Choroid plexus epithelial cell (primary cell): ENCODE measurements around the gene DNAJC2.
A peak's percentile ranks its signal among the peaks of the same experiment; 100 is the strongest.
"Not testable (repeated sequence)": the region's sequence is repeated elsewhere in the genome, so short reads cannot be mapped to it uniquely, and the experiment has no call there.

Source experiments
- DNase-seq: peaks from one replicate; pipeline ENCODE4 v3.0.0-alpha.2; 2010; ENCODE audit warnings: low read depth
- H3K4me3 ChIP-seq: 2 replicates; pipeline ENCODE4 v1.5.1; 2011; ENCODE audit warnings: low read depth, mild to moderate bottlenecking, control low read depth, low read length, moderate library complexity
- TF ChIP-seq, protein P1 (sequence below): conservative IDR thresholded peaks from 2 replicates; pipeline ENCODE4 v1.5.1; 2011; ENCODE audit warnings: low read depth, mild to moderate bottlenecking, control low read depth, inconsistent platforms, low read length, moderate library complexity

DNAJC2 gene

GRCh38 chr7:103292122-103292521 lies 52.4 kb downstream of the DNAJC2 start:
- TF ChIP-seq, protein P1, sequence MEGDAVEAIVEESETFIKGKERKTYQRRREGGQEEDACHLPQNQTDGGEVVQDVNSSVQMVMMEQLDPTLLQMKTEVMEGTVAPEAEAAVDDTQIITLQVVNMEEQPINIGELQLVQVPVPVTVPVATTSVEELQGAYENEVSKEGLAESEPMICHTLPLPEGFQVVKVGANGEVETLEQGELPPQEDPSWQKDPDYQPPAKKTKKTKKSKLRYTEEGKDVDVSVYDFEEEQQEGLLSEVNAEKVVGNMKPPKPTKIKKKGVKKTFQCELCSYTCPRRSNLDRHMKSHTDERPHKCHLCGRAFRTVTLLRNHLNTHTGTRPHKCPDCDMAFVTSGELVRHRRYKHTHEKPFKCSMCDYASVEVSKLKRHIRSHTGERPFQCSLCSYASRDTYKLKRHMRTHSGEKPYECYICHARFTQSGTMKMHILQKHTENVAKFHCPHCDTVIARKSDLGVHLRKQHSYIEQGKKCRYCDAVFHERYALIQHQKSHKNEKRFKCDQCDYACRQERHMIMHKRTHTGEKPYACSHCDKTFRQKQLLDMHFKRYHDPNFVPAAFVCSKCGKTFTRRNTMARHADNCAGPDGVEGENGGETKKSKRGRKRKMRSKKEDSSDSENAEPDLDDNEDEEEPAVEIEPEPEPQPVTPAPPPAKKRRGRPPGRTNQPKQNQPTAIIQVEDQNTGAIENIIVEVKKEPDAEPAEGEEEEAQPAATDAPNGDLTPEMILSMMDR: no peak

GRCh38 chr7:103282802-103283427 lies 61.7 kb downstream of the DNAJC2 start:
- H3K4me3 ChIP-seq, DNase-seq: not testable (repeated sequence)

More at GRCh38 chr7:103292122-103292521, 52.4 kb downstream of the DNAJC2 start:
- no peak for DNase-seq
- H3K4me3 ChIP-seq: no peak overlapping the region

DNA sequence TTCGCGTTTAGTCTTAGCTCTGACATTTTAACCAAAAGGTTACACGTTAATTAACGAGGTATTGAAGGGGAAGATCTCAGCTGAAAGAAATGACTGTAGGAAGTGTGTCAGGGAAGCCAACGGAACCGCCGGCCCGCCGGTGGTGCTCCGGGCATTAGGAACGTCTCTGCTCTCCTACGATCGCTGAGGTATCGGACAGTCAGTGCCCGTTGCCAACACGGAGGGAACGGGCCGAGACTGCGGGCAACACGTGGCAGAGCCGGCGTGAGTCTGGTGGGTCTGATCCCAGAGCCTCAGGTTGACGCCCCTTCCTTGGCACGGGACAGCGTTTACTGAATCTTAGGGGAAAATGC lies 63.8 kb downstream of the DNAJC2 start:
- H3K4me3 ChIP-seq: peak overlapping the region; percentile 61
- peak; percentile 8 for DNase-seq

DNA sequence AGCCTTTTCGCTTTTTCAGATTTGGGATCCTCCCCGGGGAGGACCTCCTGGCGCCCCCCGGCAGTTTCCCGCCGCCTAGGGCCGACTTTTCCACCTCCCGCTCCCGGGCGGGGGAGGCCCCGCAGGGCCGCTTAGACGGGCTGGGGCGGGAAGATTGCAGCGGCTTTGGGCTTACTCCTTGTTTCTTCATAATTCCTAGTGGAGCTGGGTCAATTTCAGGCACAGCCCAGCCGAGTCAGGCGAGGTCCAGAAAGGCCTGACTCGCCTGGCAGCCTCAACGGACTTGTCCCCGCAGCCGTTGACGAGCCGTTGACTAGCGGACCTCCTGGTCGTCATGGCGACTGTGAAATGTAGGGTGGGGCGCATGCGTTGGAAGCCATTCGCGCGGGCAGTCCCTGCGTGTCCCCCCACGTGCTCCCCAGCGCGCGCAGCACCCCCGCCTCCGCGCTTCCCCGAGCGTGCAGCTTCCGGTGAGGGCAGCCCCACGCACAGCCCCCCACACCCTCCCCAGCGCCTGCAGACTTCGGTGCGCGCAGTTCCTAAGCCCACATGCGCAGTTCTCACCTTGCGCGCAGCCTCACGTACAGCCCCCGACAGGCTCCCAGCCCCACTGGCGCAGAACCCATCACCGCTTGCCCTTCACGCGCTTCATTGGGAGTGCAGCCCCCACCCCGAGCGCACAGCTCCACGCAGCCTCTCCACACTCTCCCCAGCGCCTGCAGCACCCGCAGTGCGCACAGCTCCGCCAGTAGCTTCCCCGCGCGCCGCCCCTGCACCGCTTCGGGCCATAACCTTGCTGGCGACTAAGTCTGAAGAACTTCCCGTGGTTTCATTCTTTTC lies 64.4 kb downstream of the DNAJC2 start:
- DNase-seq: peak; percentile 59
- H3K4me3 ChIP-seq: peak overlapping the region; percentile 61

- peak overlapping the region; percentile 61 for H3K4me3 ChIP-seq
- peak; percentile 18 for DNase-seq
Measured at GRCh38 chr7:103279636-103279962, 65.0 kb downstream of the DNAJC2 start.

- not testable (repeated sequence) for DNase-seq, H3K4me3 ChIP-seq
Measured at GRCh38 chr7:103278195-103278594, 66.4 kb downstream of the DNAJC2 start.

DNA sequence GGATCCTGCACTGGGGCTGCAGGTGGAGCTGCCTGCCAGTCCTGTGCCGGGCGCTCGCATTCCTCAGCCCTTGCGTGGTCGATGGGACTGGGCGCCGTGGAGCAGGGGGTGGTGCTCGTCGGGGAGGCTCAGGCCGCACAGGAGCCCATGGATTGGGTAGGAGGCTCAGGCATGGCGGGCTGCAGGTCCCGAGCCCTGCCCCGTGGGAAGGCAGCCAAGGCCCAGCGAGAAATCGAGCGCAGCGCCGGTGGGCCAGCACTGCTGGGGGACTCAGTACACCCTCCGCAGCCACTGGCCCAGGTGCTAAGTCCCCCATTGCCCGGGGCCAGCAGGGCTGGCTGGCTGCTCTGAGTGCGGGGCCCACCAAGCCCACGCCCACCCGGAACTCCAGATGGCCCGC lies 69.7 kb downstream of the DNAJC2 start:
- not testable (repeated sequence) for H3K4me3 ChIP-seq, DNase-seq

- not testable (repeated sequence) for H3K4me3 ChIP-seq, DNase-seq
Measured at GRCh38 chr7:103273374-103273773, 71.2 kb downstream of the DNAJC2 start.

- H3K4me3 ChIP-seq, DNase-seq: not testable (repeated sequence)
Measured at GRCh38 chr7:103266229-103266628, 78.3 kb downstream of the DNAJC2 start.

DNA sequence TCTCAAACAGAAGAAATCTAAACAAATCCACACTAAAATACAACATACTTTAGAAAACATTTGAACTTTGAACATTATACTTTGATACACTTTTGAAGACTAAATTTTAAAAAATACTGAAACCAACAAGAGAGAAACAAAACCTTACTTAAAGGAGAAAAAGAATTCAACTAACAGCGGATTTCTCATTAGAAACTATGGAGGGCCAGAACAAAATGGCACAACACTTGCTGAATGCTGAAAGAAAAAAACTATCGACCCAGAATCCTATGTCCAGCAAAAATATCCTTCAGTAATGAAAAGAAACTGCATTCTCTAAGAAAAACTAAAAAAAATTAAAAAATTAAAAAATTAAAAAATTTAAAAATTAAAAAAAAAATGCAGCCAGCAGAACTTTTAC lies 80.5 kb downstream of the DNAJC2 start:
- not testable (repeated sequence) for DNase-seq, H3K4me3 ChIP-seq
